Left cardiac atrium (tissue), 2 donors: Measurements from ENCODE around the gene IDS. TPM values are rescaled to one million over a fixed set of nuclear protein-coding genes. Genes with fewer than 3 reads are reported as not detected.

Source experiments
- total RNA-seq, 2 donors: library from RNA; stranded (reverse); fragmentation: NEBNext Ultra II Directional; extraction: Animal tissue kit (Norgen Biotek cat#: 25700); gene quantifications; one replicate each; pipeline ENCODE4 v1.2.1, GENCODE V29; 2021
- donor health status: DM: no; HTN: yes; CAD: no; lungs with severe emphysema.
- donor health status: DM: yes; HTN: yes; CAD: no.

Gene IDS
- total RNA-seq, 2 donors from 2014 or later = 65.9 to 75.6 TPM

Other genes starting within 250 kb of the IDS start
- 10 to 100 TPM; 20.0 to 23.6 TPM for gene EOLA1, start 35.7 kb upstream of the IDS start, total RNA-seq
- gene HSFX3, start 44.6 kb upstream of the IDS start, total RNA-seq = not detected
- gene MAGEA9B, start 82.2 kb upstream of the IDS start, total RNA-seq = not detected
- not detected for gene HSFX2, start 90.0 kb upstream of the IDS start, total RNA-seq
- 10 to 100 TPM; 37.4 to 41.8 TPM for gene TMEM185A, start 126.5 kb upstream of the IDS start, total RNA-seq
- not detected for gene MAGEA11, start 206.8 kb upstream of the IDS start, total RNA-seq